ENCODE data around the gene TMIGD1. TPM values are rescaled to one million over a fixed set of nuclear protein-coding genes. Genes with fewer than 3 reads are reported as not detected.

The TMIGD1 gene
- total RNA-seq, 1 donor from 2014 or later = not detected

DNA sequence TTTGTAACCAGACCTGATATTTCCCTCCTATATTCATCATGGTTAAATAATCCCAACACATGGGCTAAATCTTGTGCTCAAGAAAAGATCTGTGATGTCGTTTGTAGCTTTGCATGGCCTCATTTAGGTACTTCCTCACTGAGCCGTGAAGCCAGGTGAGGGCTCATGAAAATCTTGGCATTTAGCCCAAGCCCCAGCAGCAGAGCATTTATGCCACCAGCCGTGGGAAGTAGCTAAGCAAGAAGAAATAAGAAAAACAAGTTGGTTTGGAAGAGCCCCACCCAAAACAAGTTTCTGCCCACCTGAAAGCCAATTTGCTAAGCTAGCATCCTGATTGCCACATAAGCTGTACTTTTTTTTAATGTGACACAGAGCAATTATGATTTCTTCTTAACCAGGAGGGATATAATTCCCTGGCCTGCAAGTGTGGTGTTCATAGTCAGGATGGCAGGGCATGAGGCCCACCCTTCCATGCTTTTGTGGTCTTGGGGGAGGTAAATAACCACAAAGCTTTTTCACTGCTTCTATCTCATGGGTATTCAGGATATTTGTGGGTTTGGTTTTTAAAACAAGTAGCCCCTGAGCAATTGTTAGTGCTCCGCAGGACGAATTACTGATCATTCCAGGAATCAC is 10.5 kb downstream of the TMIGD1 start:
- Mint-ChIP-seq H3K27ac (no peak overlapping the region), H3K4me3 (ENCODE audit: low read depth) (no peak overlapping the region), H3K27me3 (peaks cover 20% of the 10 kb centered on the region), H3K36me3 (ENCODE audit: insufficient read depth) (no peaks in the 10 kb centered on the region), H3K9me3 (ENCODE audit: low read depth) (no peaks in the 10 kb centered on the region), H3K4me1 (ENCODE audit: low read depth) (peaks cover 12% of the 10 kb centered on the region)
- DNase-seq (ENCODE audit: low spot score, unreplicated experiment) = no peak
- TF ChIP-seq, protein P1, sequence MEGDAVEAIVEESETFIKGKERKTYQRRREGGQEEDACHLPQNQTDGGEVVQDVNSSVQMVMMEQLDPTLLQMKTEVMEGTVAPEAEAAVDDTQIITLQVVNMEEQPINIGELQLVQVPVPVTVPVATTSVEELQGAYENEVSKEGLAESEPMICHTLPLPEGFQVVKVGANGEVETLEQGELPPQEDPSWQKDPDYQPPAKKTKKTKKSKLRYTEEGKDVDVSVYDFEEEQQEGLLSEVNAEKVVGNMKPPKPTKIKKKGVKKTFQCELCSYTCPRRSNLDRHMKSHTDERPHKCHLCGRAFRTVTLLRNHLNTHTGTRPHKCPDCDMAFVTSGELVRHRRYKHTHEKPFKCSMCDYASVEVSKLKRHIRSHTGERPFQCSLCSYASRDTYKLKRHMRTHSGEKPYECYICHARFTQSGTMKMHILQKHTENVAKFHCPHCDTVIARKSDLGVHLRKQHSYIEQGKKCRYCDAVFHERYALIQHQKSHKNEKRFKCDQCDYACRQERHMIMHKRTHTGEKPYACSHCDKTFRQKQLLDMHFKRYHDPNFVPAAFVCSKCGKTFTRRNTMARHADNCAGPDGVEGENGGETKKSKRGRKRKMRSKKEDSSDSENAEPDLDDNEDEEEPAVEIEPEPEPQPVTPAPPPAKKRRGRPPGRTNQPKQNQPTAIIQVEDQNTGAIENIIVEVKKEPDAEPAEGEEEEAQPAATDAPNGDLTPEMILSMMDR (IDR thresholded peaks at IDR 0.05; ENCODE audit: unreplicated experiment) = no peak

DNA sequence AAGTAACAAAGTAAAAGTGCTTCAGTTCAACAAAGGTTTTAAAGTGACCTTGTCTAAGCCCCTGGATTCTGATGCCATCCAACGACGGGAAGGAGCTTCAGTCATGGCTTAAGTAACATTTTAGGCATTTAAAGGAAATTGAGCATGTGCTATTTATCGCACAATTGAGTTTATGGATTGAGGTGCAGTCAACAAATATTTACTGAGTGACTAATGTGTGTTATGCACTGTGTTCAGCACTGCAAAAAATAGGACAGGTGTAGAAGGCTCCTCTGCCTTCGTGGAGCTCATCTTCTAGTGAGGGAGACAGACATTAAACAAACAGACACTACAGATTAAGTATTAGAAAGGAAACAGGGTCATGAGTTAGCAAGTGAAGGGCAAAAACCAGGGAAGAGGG is 12.5 kb downstream of the TMIGD1 start:
- no peak overlapping the region for H3K4me3 Mint-ChIP-seq (ENCODE audit: low read depth)

DNA sequence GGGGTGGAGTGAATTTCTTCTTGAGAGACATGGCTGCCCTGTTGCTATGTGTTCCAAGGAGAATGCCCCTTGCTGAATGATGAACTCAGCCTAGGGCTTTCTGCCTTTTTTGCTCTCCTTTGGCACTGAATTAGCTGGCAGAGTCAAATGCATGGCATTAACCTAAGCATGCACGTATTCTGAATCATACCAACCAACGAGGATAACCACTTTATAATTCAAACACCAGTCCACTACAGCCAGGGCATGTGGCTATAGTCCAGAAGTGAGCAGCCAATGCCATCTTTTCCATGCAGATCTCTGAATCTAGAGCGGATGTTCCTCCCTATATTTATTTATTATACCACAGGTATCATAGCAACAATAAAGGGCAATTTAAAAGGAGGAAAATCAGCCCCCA is 15.7 kb downstream of the TMIGD1 start:
- H3K27me3 Mint-ChIP-seq = peaks cover 6% of the 10 kb centered on the region
- no peak overlapping the region for H3K27ac Mint-ChIP-seq
- no peaks in the 10 kb centered on the region for H3K36me3 Mint-ChIP-seq (ENCODE audit: insufficient read depth)
- TF ChIP-seq, protein P1 (IDR thresholded peaks at IDR 0.05; ENCODE audit: unreplicated experiment) = no peak
- no peak for DNase-seq (ENCODE audit: low spot score, unreplicated experiment)
- H3K9me3 Mint-ChIP-seq (ENCODE audit: low read depth) = no peaks in the 10 kb centered on the region
- no peak overlapping the region for H3K4me3 Mint-ChIP-seq (ENCODE audit: low read depth)
- H3K4me1 Mint-ChIP-seq (ENCODE audit: low read depth) = peaks cover 1% of the 10 kb centered on the region

More for the DNA sequence above, 12.5 kb downstream of the TMIGD1 start:
- Mint-ChIP-seq H3K4me1 (ENCODE audit: low read depth) (peaks cover 6% of the 10 kb centered on the region), H3K27ac (peak overlapping the region; percentile 4), H3K9me3 (ENCODE audit: low read depth) (no peaks in the 10 kb centered on the region), H3K36me3 (ENCODE audit: insufficient read depth) (no peaks in the 10 kb centered on the region), H3K27me3 (peaks cover 20% of the 10 kb centered on the region)
- TF ChIP-seq, protein P1 (IDR thresholded peaks at IDR 0.05; ENCODE audit: unreplicated experiment) = no peak
- no peak for DNase-seq (ENCODE audit: low spot score, unreplicated experiment)

DNA sequence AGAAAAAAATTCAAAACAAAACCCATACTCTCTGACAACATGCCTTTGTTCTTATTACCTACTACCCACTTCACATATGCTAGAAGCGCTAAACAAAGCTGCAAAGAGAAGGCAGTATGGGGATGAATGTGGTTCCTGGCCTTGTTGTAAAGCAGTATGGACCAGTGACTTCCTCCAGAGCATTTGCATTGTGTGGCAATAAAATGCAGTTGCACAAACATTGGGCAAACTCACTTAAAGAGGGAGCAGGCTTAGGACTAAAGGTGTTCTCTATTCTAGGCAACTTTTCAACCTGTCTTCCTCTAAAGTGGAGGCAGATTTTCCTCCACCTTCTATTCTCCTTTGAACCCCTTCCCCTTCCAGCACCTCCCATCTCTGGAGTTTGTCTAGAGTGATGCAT is 17.1 kb downstream of the TMIGD1 start:
- peaks cover 1% of the 10 kb centered on the region for H3K4me1 Mint-ChIP-seq (ENCODE audit: low read depth)
- TF ChIP-seq, protein P1 (IDR thresholded peaks at IDR 0.05; ENCODE audit: unreplicated experiment) = no peak
- DNase-seq (ENCODE audit: low spot score, unreplicated experiment) = no peak
- H3K27ac Mint-ChIP-seq = no peak overlapping the region
- H3K27me3 Mint-ChIP-seq = peaks cover 5% of the 10 kb centered on the region
- H3K36me3 Mint-ChIP-seq (ENCODE audit: insufficient read depth) = no peaks in the 10 kb centered on the region
- H3K9me3 Mint-ChIP-seq (ENCODE audit: low read depth) = no peaks in the 10 kb centered on the region
- H3K4me3 Mint-ChIP-seq (ENCODE audit: low read depth) = no peak overlapping the region

DNA sequence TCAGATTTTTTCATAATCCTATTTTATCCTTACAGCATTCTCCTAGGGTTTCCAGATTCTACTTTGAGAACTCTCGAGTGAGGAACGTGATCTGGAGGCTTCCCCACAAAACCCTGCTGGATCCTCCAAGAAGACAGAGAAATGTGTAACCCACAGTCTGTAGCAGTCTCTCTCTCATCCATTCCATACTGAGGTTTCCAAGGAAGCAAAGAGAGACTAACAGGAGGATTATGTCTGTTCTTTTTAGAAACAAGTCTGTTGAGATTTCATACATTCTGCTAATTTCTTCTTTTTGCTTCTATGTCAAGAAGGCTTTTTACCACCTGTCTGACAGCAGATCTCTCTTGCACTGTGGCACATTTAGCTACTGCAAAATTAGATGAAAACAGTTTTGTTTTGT is 18.8 kb downstream of the TMIGD1 start:
- TF ChIP-seq, protein P1 (IDR thresholded peaks at IDR 0.05; ENCODE audit: unreplicated experiment) = no peak
- H3K36me3 Mint-ChIP-seq (ENCODE audit: insufficient read depth) = no peaks in the 10 kb centered on the region
- no peak for DNase-seq (ENCODE audit: low spot score, unreplicated experiment)
- H3K4me3 Mint-ChIP-seq (ENCODE audit: low read depth) = no peak overlapping the region
- peaks cover 5% of the 10 kb centered on the region for H3K27me3 Mint-ChIP-seq
- H3K4me1 Mint-ChIP-seq (ENCODE audit: low read depth) = peaks cover 1% of the 10 kb centered on the region
- no peaks in the 10 kb centered on the region for H3K9me3 Mint-ChIP-seq (ENCODE audit: low read depth)
- H3K27ac Mint-ChIP-seq = no peak overlapping the region
